Measurements from ENCODE around the gene HOXA6. TPM values are rescaled to one million over a fixed set of nuclear protein-coding genes. Genes with fewer than 3 reads are reported as not detected.

Gene HOXA6
- total and polyA plus RNA-seq, 2 donors from 2014 or later = 1.1 to 22.0 TPM

- intact Hi-C loops (cut with DNase I) = no loop called here
- H3K36me3 ChIP-seq (ENCODE audit: control insufficient read depth in 2 of 3, insufficient read depth in 3 of 3, low read length in 3 of 3) = peaks cover 0 to 2% (median 0%) of the 10 kb centered on the region in 3 donors
- no peaks in the 10 kb centered on the region for H3K9me3 ChIP-seq (ENCODE audit: control insufficient read depth in 2 of 3, insufficient read depth in 1 of 3, low read length in 3 of 3)
- no peak for FAIRE-seq
- no peak for TF ChIP-seq CTCF (IDR thresholded peaks at IDR 0.05; ENCODE audit: borderline replicate concordance, extremely low read depth, insufficient read depth)
- peak overlapping the region; percentile 83 to 85 (median 85) for H3K9ac ChIP-seq (ENCODE audit: low read length in 3 of 3)
- peak in 4 of 5 donors; percentile 78 to 87 (median 82) for DNase-seq
- no peaks in the 10 kb centered on the region for H3K27me3 ChIP-seq (ENCODE audit: control insufficient read depth, insufficient read depth, low read length)
- peak overlapping the region; percentile 97 to 98 for H3K27ac ChIP-seq (ENCODE audit: low read depth in 2 of 2, low read length in 2 of 2)
- H3K4me3 ChIP-seq (ENCODE audit: low read length in 3 of 3) = peak overlapping the region; percentile 56 to 87 (median 83)
- peaks cover 0 to 16% (median 13%) of the 10 kb centered on the region in 3 donors for H3K4me1 ChIP-seq (ENCODE audit: control insufficient read depth in 2 of 3, insufficient read depth in 2 of 3, low read depth in 1 of 3, low read length in 3 of 3)
Observed at GRCh38 chr7:27148031-27148755, 619 bp upstream of the HOXA6 start.

GRCh38 chr7:27146491-27147198 lies 929 bp downstream of the HOXA6 start:
- Histone ChIP-seq H3K9ac (ENCODE audit: low read length in 3 of 3) (peak overlapping the region in 2 of 3 donors; percentile 51 to 73), H3K27me3 (ENCODE audit: control insufficient read depth, insufficient read depth, low read length) (no peaks in the 10 kb centered on the region), H3K27ac (ENCODE audit: low read depth in 2 of 2, low read length in 2 of 2) (peak overlapping the region; percentile 97 to 98), H3K4me3 (ENCODE audit: low read length in 3 of 3) (peak overlapping the region; percentile 49 to 83 (median 60)), H3K36me3 (ENCODE audit: control insufficient read depth in 2 of 3, insufficient read depth in 3 of 3, low read length in 3 of 3) (peaks cover under 1 to 4% (median 2%) of the 10 kb centered on the region in 3 donors), H3K4me1 (ENCODE audit: control insufficient read depth in 2 of 3, insufficient read depth in 2 of 3, low read depth in 1 of 3, low read length in 3 of 3) (peaks cover 0 to 16% (median 10%) of the 10 kb centered on the region in 3 donors), H3K9me3 (ENCODE audit: control insufficient read depth in 2 of 3, insufficient read depth in 1 of 3, low read length in 3 of 3) (no peaks in the 10 kb centered on the region)
- DNase-seq (peak in 4 of 5 donors; percentile 41 to 89 (median 85)), FAIRE-seq (no peak)
- intact Hi-C loops (cut with DNase I) = no loop called here
- no peak for TF ChIP-seq CTCF (IDR thresholded peaks at IDR 0.05; ENCODE audit: borderline replicate concordance, extremely low read depth, insufficient read depth)

GRCh38 chr7:27145914-27146412 lies 1.6 kb downstream of the HOXA6 start:
- no peak for TF ChIP-seq CTCF (IDR thresholded peaks at IDR 0.05; ENCODE audit: borderline replicate concordance, extremely low read depth, insufficient read depth)
- H3K4me1 ChIP-seq (ENCODE audit: control insufficient read depth in 2 of 3, insufficient read depth in 2 of 3, low read depth in 1 of 3, low read length in 3 of 3) = peaks cover 0 to 17% (median 10%) of the 10 kb centered on the region in 3 donors
- peaks cover 2 to 9% (median 7%) of the 10 kb centered on the region in 3 donors for H3K36me3 ChIP-seq (ENCODE audit: control insufficient read depth in 2 of 3, insufficient read depth in 3 of 3, low read length in 3 of 3)
- intact Hi-C loops (cut with DNase I) = no loop called here
- H3K4me3 ChIP-seq (ENCODE audit: low read length in 3 of 3) = peak overlapping the region in 1 of 3 donors; percentile 83
- no peak for DNase-seq
- FAIRE-seq = no peak
- peak overlapping the region; percentile 97 to 98 for H3K27ac ChIP-seq (ENCODE audit: low read depth in 2 of 2, low read length in 2 of 2)
- H3K27me3 ChIP-seq (ENCODE audit: control insufficient read depth, insufficient read depth, low read length) = no peaks in the 10 kb centered on the region
- peak overlapping the region in 2 of 3 donors; percentile 51 to 73 for H3K9ac ChIP-seq (ENCODE audit: low read length in 3 of 3)
- H3K9me3 ChIP-seq (ENCODE audit: control insufficient read depth in 2 of 3, insufficient read depth in 1 of 3, low read length in 3 of 3) = no peaks in the 10 kb centered on the region

Data from kidney (tissue), 14 donors.